ENCODE results near the gene GRIK1.

GRIK1 gene

GRCh38 chr21:29691616-29692491 is 247.9 kb downstream of the GRIK1 start:
- no peak for DNase-seq (ENCODE audit: low read depth)
- no peak for TF ChIP-seq CTCF (IDR thresholded peaks at IDR 0.05; ENCODE audit: low read depth, low read length, missing control alignments)
- H3K4me3 ChIP-seq (ENCODE audit: low read depth, low read length): no peak overlapping the region

GRCh38 chr21:29689753-29690152 is 250.0 kb downstream of the GRIK1 start:
- no peak overlapping the region for H3K4me3 ChIP-seq (ENCODE audit: low read depth, low read length)
- DNase-seq (ENCODE audit: low read depth): no peak
- TF ChIP-seq CTCF (IDR thresholded peaks at IDR 0.05; ENCODE audit: low read depth, low read length, missing control alignments): no peak

- no peak for DNase-seq (ENCODE audit: low read depth)
- H3K4me3 ChIP-seq (ENCODE audit: low read depth, low read length): no peak overlapping the region
- no peak for TF ChIP-seq CTCF (IDR thresholded peaks at IDR 0.05; ENCODE audit: low read depth, low read length, missing control alignments)
Measured at GRCh38 chr21:29684106-29684505, 255.7 kb downstream of the GRIK1 start.

GRCh38 chr21:29682800-29683199 is 257.0 kb downstream of the GRIK1 start:
- H3K4me3 ChIP-seq (ENCODE audit: low read depth, low read length): no peak overlapping the region
- no peak for DNase-seq (ENCODE audit: low read depth)
- TF ChIP-seq CTCF (IDR thresholded peaks at IDR 0.05; ENCODE audit: low read depth, low read length, missing control alignments): no peak

- TF ChIP-seq CTCF (IDR thresholded peaks at IDR 0.05; ENCODE audit: low read depth, low read length, missing control alignments): no peak
- no peak for DNase-seq (ENCODE audit: low read depth)
Measured at GRCh38 chr21:29680273-29680672, 259.5 kb downstream of the GRIK1 start.

GRCh38 chr21:29678626-29679025 is 261.2 kb downstream of the GRIK1 start:
- no peak for DNase-seq (ENCODE audit: low read depth)
- TF ChIP-seq CTCF (IDR thresholded peaks at IDR 0.05; ENCODE audit: low read depth, low read length, missing control alignments): no peak
- H3K4me3 ChIP-seq (ENCODE audit: low read depth, low read length): no peak overlapping the region

More at GRCh38 chr21:29680273-29680672, 259.5 kb downstream of the GRIK1 start:
- no peak overlapping the region for H3K4me3 ChIP-seq (ENCODE audit: low read depth, low read length)

GRCh38 chr21:29677326-29677725 is 262.5 kb downstream of the GRIK1 start:
- no peak for DNase-seq (ENCODE audit: low read depth)
- no peak for TF ChIP-seq CTCF (IDR thresholded peaks at IDR 0.05; ENCODE audit: low read depth, low read length, missing control alignments)
- no peak overlapping the region for H3K4me3 ChIP-seq (ENCODE audit: low read depth, low read length)
